NCI-H1417 (cell line): Measurements from ENCODE around the gene CDIPT.

ENCODE experiments used
- DNase-seq, 3 experiments: peaks; one replicate each; lab custom pipeline; 2025; lab: John Stamatoyannopoulos, UW

The CDIPT gene

DNA sequence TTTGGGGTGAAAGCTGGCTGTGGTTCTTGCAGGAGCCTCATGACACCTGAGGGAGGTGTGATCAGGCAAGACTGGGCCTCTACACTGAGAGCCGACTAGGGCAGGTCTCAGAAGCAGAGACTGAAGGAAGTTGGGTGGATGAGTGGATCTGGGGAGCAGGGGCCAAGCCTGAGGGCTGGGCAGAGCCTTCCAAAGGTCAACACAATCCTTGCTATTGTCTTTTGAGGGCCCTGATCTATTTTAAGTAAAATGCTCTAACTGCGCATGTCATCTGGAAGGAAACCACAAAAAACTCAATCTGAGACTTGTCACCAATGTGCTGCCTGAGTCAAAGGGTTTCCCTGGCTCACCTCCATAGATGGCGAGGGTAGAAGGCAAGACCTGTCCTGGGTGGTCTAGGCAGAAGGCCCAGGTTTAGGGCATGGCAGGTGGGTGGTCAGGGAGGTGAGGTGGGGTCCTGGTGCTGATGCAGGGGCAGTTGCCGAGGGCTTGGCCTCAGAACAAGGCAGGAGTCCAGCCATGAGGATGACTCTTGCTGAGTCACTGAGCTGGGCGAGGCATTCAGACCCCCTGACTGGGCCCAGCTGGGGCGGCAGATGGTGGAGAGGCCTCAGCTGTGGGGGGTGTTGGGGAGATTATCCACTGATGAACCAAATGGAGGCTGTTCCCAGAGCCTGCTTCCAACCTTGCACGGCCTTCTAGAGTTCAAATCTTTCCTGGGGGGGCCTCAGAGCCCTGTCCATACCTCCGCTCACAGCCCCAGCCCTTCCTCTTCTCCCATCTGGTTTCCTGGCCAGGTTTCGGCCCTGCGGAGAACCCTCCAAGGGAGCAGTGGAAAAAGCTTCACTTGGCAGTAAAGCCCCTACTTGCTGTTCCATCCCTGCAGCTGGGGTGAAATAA is 37.6 kb downstream of the CDIPT start:
- no peak for DNase-seq

DNA sequence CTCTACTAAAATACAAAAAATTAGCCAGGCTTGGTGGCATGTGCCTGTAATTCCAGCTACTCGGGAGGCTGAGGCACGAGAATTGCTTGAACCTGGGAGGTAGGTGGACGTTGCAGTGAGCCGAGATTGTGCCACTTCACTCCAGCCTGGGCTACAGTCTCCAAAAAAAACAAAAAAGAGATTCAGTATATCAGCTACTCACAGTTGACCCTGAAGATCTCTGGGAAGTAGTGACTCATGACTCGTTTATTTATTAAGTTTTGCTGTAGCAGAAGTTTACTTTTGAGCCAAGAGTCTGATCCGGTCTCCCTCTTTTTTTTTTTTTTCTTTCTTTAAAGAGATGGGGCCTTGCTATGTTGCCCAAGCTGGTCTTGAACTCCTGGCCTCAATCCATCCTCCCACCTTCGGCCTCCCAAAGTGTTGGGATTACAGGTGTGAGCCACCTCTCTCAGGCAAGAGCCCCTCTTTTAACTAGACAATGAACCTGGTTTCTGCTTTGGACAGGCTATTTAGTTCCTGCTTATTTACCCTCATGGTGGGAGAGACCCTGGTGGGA is 38.4 kb downstream of the CDIPT start:
- DNase-seq, result no peak

DNA sequence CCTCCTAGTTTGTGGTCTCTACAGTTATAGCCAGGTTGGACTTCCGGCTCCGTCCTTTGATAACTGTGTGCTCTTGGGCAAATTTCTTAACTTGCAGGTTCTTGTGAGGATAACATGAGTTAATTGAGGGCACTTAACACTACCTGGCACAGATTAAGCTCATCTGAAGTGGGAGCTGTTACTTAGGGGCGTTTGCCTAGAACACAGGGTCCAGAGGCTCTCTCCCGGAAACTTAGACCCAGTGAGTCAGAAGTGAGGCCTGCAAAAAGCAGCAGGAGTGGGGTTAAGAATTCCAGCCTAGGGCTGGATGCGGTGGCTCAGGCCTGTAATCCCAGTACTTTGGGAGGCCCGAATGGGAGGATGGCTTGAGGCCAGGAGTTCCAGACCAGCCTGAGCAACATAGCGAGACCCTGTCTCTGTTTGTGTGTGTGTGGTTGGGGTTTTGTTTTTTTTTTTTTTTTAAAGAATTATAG is 41.3 kb downstream of the CDIPT start:
- DNase-seq, result no peak

DNA sequence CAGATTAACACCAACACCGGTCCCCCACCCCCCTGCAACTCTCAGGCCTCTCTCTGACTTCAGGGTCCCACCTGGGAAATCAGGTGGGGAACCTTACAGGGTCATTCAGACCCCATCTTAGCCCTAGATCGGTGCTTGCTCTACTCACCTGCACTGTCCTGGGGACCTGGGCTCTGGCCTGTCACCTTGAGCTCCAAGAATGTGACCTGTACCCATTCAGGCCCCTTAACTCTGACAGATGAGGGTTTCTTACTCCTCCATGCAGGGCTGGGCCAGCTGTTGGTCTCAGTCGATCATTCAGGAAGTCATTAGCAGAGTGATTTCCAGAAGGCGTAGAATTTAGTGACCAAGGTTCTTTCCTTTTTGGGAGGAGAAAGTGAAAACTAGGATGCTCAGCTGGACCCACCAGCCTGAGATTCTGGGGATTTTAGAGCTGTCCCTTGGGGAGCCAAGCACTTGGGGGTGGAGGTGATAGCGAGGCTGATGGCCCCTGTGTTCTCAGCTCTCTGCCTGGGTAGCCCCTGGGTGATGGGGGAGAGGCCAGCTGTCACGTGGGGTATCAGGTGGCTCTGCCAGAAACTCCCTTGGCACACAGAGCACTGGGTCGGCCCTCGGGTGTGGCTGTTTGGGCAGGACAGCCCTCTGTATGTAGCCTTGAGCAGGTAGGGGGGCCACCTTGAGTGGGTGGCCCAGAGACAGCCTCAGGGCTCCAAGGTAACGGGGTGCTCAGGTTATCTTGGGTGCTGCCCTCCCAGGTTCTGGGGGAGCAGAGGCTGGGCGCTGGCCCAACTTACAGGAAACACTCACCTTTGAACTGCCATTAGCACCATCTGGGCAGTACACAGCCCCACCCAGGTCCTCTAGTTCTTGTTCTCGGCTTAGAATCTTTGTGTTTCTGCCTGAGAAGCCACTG is 42.0 kb downstream of the CDIPT start:
- no peak for DNase-seq

DNA sequence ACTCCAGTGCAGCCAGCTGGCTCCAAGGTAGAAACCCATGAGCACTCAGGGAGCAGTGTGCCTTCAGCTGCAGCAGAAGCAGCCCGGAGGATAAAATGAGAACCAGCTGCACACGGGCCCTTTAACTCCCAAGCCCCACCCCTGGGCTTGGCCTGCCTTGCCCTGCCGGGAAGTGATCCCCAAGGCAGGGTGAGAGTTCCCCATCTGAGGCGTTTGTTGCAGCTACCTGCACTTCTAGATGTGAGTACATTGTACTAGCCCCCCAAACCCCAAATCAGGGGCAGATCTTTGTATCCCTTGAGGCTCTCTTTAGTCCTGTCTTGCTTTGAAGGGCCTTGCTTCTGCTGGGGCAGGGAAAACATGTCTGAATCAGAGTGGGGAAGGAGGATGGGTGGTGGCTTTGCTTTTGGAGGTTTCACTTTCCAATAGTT is 42.7 kb downstream of the CDIPT start, which contains the start of gene MVP:
MVP (plus strand) TSS at position 192 of the 431 bp plus-strand sequence. CDS start 10,088 bp downstream, outside the sequence.
- peak in 2 of 3 experiments; percentile 8 to 34 for DNase-seq

DNA sequence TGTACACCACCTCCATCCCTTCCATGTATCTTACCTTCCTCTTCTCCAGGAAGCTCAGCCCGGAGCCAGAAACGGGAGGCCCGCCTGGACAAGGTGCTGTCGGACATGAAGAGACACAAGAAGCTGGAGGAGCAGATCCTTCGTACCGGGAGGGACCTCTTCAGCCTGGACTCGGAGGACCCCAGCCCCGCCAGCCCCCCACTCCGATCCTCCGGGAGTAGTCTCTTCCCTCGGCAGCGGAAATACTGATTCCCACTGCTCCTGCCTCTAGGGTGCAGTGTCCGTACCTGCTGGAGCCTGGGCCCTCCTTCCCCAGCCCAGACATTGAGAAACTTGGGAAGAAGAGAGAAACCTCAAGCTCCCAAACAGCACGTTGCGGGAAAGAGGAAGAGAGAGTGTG is 43.5 kb downstream of the CDIPT start:
- DNase-seq, result no peak

DNA sequence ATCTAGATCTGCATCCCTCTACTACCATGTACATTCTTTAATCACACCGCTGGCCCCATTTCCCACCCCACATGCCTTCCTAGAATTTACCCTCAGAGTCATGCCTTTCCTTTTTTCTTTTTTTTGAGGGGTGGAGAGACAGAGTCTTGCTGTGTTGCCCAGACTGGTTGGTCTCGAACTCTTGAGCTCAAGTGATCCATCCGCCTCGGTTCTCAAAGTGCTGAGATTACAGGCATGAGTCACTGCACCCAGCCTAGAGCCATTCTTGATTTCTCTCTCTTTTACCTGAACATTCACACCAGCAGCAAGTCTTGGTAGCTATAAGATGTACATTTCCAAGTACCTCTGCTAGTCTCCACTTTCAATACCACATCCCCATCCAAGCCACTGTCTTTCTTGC is 44.9 kb downstream of the CDIPT start:
- no peak for DNase-seq

DNA sequence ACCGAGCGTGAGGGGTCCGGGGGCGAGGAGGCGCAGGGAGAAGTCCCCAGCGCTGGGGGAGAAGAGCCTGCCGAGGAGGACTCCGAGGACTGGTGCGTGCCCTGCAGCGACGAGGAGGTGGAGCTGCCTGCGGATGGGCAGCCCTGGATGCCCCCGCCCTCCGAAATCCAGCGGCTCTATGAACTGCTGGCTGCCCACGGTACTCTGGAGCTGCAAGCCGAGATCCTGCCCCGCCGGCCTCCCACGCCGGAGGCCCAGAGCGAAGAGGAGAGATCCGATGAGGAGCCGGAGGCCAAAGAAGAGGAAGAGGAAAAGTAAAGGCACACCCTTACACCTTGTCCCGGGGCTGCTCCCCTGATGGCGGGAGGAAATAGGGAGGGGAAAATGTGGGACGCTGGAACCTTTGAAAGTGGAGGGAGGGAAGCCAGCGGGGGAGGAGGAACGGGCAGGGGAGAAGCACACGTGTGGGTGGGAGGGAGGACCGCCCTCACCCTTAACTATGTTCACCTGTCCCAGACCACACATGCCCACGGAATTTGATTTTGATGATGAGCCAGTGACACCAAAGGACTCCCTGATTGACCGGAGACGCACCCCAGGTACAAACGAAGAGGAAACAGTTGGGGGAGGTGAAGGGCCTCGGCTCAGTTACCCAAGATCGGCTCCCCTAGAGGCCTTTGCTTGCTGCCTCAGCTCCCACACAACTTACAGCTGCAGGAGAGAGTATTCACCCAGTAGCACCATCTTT is 46.2 kb downstream of the CDIPT start:
- peak; percentile 34 to 84 (median 81) for DNase-seq

DNA sequence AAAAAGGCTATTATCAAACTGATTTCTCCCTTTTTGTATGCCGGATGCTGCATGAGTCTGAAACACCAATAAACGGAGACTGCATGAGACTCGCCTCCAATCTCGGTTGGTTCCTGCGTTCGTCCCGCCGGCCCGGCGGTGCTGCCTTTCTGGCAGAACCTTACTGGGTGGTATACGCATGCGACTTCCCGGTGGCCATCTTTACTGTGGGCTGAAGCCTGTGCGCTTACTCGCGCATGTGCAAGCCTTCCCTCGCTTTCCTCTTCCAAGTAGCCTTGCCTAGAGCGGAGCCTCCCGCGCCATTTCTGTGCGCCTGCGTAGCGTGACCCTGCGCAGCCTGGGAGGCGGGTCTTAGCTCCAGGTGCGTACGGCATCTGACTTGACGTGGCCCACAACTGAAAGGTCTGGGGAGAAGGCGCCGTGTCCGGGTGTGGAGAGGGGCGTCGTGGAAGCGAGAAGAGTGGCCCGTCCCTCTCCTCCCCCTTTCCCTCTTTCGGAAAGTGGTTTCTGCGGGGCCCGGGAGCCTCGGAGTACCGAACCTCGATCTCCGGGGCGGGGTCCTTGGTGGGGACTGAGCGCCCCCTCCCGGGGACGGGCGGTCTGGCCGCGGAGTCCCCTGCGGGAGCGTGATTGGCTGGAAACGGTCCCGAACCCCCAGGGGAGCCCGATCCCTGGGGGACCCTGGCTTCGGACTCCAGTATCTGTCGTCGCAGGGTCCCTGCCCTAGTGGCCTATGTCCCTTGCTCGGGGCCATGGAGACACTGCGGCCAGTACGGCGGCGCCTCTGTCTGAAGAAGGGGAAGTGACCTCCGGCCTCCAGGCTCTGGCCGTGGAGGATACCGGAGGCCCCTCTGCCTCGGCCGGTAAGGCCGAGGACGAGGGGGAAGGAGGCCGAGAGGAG is 47.0 kb downstream of the CDIPT start, which contains the start of gene PAGR1:
PAGR1 (plus strand) TSS at position 360 of the 901 bp plus-strand sequence; CDS start at position 734, 374 bp downstream.
- DNase-seq, result peak; percentile 96 to 99 (median 97)

DNA sequence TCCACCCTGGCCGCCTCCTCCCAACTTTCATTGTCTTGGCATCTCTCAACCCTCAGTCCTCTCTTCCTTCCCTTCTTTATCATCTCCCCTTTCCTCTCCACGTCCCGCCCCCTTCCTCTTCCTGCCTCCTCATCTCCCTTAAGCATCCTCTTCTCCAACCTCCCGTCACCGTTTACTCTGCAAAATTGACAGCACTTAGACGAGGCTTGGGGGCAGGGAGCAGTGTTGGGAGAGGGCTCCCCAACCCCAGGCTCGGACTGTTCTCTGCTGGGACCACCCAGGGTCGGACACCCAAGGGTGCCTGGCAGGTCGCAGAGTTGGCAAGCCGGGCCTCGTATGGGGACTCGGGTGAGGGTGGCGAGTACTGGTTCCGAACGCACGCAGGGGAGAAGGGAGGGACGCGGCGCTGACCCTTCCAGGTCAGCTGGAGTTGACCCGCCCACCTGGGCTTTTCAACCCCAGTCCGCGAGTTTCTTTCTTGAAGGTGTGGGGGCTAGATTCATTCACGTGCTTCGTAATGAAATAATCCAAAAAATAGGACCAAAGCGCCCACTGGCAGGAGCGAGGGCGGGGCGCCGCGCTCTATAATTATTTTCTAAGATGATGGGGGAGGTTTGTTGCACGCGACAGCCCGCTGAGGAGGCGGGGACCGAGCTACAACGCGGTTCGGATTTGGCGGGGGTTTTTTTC is 47.8 kb downstream of the CDIPT start:
- peak; percentile 6 to 91 (median 72) for DNase-seq

DNA sequence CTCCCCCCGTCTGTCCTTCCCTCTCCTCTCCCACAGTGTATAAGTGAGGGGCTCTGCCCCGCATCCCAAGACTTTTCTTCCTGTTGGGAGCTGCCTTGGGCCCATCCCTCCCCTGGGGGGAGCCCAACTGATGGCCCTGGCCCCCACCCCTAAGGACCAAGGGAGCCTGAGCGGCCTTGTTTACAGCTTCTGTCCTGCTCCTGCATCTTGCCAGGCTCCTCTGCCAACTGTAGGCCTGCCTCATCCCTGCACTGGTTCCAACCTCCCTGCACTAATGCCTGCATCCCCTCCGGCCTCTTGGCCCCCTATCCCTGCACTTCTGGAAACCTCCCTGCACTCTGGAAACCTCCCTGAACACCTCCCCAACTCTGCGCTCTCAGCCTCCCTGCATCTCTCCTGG is 48.4 kb downstream of the CDIPT start:
- DNase-seq, result no peak

DNA sequence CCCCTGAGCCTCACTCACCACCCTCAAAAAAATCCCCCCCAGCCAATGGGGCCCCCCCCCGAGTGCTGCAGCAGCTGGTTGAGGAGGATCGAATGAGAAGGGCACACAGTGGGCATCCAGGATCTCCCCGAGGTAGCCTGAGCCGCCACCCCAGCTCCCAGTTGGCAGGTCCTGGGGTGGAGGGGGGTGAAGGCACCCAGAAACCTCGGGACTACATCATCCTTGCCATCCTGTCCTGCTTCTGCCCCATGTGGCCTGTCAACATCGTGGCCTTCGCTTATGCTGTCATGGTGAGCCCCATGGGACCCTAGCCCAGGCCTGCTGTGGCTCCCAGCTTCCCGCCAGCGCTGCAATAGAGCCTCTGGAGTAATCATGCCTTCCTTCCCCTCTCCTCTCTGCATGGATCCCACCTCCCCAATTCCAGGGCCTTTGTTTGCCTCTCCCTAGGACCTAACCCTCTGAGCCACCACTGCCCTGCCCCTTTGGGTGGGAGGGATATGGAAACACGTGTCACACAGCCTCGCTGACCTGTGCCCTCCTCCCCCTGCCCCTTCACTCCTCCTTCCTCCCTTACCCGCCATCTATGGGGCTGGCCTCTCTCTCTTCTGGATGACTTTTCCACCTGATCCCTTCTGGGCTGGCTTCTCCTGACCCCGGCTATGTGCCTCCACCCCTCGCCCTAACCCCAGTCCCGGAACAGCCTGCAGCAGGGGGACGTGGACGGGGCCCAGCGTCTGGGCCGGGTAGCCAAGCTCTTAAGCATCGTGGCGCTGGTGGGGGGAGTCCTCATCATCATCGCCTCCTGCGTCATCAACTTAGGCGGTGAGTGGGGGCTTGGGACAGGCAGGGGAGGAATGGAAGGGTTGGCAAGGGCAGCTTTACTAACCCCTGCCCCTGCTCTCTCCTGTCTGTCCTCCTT is 49.1 kb downstream of the CDIPT start:
- no peak for DNase-seq

DNA sequence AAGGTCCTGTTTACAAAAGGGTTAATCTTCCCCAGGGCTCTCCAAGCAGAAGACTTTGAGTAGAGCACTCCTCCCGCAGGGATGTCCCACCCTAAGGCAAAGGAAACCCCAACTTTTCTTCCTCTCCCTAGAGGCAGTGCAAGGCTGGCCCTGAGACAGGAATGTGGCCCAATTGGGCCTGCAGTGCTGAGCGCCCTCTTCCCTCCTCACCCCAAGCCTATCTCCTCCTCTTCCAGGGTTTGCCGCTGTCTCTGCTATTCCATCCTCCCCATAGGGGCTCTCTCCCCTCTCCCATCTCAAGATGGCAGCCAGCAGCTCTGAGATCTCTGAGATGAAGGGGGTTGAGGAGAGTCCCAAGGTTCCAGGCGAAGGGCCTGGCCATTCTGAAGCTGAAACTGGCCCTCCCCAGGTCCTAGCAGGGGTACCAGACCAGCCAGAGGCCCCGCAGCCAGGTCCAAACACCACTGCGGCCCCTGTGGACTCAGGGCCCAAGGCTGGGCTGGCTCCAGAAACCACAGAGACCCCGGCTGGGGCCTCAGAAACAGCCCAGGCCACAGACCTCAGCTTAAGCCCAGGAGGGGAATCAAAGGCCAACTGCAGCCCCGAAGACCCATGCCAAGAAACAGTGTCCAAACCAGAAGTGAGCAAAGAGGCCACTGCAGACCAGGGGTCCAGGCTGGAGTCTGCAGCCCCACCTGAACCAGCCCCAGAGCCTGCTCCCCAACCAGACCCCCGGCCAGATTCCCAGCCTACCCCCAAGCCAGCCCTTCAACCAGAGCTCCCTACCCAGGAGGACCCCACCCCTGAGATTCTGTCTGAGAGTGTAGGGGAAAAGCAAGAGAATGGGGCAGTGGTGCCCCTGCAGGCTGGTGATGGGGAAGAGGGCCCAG is 50.0 kb downstream of the CDIPT start:
- no peak for DNase-seq

DNA sequence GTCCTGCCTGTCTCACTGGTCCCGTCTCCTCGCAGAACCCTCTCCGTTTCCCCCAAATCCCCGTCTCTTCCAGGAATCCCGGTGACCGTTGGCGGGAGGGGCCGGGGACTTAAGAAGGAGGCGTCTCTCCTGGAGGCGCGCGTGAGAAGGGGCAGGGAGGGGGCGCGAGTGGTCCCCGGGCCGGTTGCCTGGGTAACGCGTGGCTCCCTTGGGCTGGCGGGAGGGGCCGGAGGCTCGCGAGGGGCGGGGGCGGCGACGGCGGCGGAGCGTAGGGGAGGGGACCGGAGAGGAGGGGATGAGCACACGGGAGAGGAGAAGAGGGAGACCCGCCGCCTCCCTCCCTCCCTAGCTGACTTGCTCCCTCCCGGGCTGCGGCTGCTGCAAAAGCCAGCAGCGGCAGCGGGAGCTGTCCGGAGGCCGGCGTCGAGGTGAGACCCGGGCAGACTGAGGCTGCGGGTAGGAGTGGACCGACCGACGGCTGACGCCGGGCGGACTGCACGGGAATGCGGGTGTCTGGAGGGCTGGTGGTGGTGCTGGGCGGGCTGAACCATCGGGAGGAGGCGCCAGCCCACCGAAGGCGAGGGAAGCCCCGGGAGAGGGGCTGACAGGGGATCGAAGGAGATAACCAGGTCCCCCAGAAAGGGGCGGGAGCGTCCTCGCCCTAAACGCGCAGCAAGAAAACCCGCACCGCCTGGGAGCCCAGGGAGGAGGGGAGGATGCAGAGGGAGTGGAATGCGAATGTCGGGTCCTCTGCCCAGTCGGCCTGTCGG is 50.9 kb downstream of the CDIPT start, which contains the start of gene PRRT2:
PRRT2 (plus strand) TSS at position 298 of the 770 bp plus-strand sequence. CDS start 862 bp downstream, outside the sequence.
- peak; percentile 43 to 87 (median 80) for DNase-seq

DNA sequence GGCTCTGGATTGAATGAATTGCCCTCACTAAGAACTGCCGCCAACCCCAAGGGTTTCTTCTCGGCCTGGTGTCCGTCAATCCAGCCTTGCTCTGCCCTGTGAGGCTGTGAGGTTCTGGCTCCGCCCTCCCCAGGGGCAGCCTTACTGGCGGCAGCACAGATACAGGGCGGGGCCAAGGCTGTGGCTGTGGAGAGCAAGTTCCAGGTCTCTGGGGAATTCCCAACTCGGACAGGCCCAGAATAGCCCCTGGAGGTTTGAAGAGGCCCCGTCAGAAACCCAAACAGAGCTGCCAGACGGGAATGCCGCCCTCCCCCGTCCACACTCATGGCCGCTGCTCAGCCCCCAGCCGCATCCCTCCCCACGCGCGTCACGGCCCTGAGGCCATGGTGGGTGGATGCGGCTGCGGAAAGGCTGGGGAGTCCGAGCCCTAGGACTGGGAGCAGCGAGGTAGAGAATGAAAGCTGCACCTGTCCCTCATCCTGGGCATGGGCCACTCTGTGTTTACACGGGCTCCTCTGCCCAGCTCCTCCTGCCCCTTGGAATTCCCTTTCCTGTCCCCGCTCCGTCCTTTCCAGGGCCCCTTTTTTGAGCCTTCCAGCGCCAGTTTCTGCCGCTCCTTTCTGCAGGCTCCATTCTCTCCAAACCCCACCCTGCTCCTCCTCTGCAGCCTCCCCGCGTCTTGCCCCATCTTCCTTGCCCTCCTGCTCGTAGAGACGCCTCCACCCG is 51.7 kb downstream of the CDIPT start:
- peak; percentile 87 to 93 (median 89) for DNase-seq

DNA sequence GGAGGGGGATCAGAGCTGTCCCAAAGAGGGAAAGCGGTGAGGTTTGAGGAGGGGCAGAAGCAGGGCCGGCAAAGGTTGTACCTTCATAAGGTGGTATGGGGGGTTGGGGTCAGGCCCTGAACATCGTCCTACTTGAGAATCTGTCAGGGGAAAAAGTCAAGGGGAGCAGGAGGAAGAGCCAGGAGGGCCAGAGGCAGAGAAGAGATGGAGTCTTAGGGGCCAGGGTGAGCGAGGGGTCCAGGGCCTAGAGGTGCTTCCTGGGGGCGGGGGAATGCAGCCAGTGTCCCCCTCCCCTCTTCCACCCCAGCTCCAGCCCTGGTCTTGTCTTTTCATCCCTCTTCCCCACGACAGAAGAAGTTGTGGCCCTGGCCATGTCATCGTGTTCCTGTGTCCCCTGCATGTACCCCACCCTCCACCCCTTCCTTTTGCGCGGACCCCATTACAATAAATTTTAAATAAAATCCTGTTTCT is 52.3 kb downstream of the CDIPT start:
- DNase-seq, result no peak
